Measurements from ENCODE around the gene ZNF592.

- no peak for TF ChIP-seq ZNF830 (tag by site-specific recombination; IDR thresholded peaks at IDR 0.05; ENCODE audit: low read depth)
- no peak for TF ChIP-seq CTCF (tag by site-specific recombination; IDR thresholded peaks at IDR 0.05)
- no peak for TF ChIP-seq ZBTB21 (tag by site-specific recombination; IDR thresholded peaks at IDR 0.05)
- no peak for TF ChIP-seq ZNF280C (tag by site-specific recombination; IDR thresholded peaks at IDR 0.05)
- TF ChIP-seq ELK4 (IDR thresholded peaks at IDR 0.05; ENCODE audit: borderline replicate concordance, low read depth, low read length): no peak
- TF ChIP-seq ZNF785 (tag by site-specific recombination; IDR thresholded peaks at IDR 0.05): no peak
- TF ChIP-seq ZBTB11 (tag by site-specific recombination; conservative IDR thresholded peaks at IDR 0.05; ENCODE audit: low read depth): no peak
- no peak for TF ChIP-seq PATZ1 (tag by site-specific recombination; IDR thresholded peaks at IDR 0.05)
- TF ChIP-seq AEBP2 (tag by site-specific recombination; IDR thresholded peaks at IDR 0.05; ENCODE audit: borderline replicate concordance): no peak
These were observed 7.3 kb upstream of the ZNF592 start for GRCh38 chr15:84741121-84741520.
